Right atrium auricular region (tissue), 2 donors: Measurements from ENCODE around the gene CENPT. TPM values are rescaled to one million over a fixed set of nuclear protein-coding genes. Genes with fewer than 3 reads are reported as not detected.

ENCODE experiments used
- DNase-seq: peaks from one replicate; pipeline ENCODE4 v3.0.0-alpha.2; 2019; ENCODE audit warnings: low spot score
- H3K27ac ChIP-seq, 2 donors: fragments of 200-600 bp; sonication (generic); 1 replicate in 1 of 2; 2 replicates in 1 of 2; pipeline ENCODE4 v1.5.1; 2016 to 2019
- H3K27me3 ChIP-seq, 2 donors: fragments of 200-600 bp; sonication (generic); one replicate each; pipeline versions ENCODE4 v1.5.1 to v1.6.0; 2017 to 2019
- H3K36me3 ChIP-seq: fragments of 200-600 bp; sonication (generic); one replicate; pipeline ENCODE4 v1.5.1; 2016
- H3K4me1 ChIP-seq, 2 donors: fragments of 200-600 bp; sonication (generic); one replicate each; pipeline versions ENCODE4 v1.5.1 to v1.6.0; 2017 to 2019
- H3K4me3 ChIP-seq, 2 donors: fragments of 200-600 bp; sonication (generic); 1 replicate in 1 of 2; 2 replicates in 1 of 2; pipeline ENCODE4 v1.5.1; 2017 to 2019; ENCODE audit warnings: mild to moderate bottlenecking in 1 of 2, moderate library complexity in 1 of 2
- H3K9me3 ChIP-seq, 2 donors: fragments of 200-600 bp; sonication (generic); one replicate each; pipeline ENCODE4 v1.5.1; 2019
- total RNA-seq, 2 donors: library from RNA; depleted of rRNA; stranded (reverse); fragments of >200 nt; gene quantifications; one replicate each; pipeline ENCODE4 v1.1.0, GENCODE V29; 2016
- TF ChIP-seq, protein P1 (sequence below), 2 donors: fragments of 200-600 bp; sonication (generic); IDR thresholded peaks; one replicate each; pipeline ENCODE4 v1.5.1; 2019; ENCODE audit warnings: antibody characterized with exemption in 2 of 2

The CENPT gene
- total RNA-seq, 2 donors from 2014 or later = 8.7 to 19.1 TPM

DNA sequence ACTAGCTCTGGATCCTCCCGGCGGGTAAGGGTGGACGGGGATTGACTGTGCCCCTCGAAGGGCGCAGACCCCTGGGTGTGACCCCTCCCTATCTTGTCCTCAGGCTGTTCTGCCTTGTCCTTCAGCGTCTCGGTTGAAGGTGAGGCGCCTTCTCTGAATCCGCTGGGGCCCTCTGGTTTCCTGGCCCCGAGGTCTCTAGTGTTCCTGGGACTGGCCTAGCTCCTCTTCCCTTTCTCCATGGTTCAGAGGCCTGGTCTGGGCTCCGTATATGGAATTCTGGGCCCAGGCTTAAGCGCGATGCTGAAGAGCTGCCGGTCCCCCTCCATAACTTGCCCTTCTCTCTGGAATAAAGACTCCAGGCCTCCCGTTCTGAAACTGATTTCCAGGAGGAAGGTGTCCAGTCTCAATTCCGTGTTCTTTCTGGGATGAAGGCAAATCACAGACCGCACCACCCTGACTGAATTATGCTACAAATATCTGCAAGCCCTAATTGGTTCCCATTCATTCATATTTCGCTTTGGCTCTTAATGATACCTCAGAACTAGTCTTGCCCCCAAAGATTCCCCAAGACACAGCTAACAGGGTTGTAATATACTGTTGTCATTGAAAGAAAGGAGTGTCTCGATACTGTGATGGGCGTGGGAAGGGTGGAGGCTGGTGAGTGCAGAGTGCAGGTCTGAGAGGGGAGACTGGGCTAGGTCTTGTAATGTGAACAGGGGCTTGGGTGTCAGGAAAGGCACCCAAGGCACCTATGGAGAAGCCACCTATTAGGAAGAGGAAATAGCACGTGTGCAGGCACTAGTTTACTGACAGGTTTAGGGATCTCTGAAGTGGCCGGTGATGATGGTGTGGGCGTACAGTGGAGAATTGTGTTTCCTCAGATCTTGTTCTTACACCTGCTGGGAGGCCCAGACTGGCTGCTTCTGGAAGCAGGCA lies 26.2 kb upstream of the CENPT start:
- DNase-seq = no peak
- H3K4me3 ChIP-seq = peak overlapping the region; percentile 82 to 86
- H3K4me1 ChIP-seq = peaks cover 0 to 28% of the 10 kb centered on the region in 2 donors
- no peaks in the 10 kb centered on the region for H3K27me3 ChIP-seq
- peak overlapping the region; percentile 67 to 83 for H3K27ac ChIP-seq
- H3K9me3 ChIP-seq = no peaks in the 10 kb centered on the region
- H3K36me3 ChIP-seq = peaks cover 61% of the 10 kb centered on the region
- TF ChIP-seq, protein P1, sequence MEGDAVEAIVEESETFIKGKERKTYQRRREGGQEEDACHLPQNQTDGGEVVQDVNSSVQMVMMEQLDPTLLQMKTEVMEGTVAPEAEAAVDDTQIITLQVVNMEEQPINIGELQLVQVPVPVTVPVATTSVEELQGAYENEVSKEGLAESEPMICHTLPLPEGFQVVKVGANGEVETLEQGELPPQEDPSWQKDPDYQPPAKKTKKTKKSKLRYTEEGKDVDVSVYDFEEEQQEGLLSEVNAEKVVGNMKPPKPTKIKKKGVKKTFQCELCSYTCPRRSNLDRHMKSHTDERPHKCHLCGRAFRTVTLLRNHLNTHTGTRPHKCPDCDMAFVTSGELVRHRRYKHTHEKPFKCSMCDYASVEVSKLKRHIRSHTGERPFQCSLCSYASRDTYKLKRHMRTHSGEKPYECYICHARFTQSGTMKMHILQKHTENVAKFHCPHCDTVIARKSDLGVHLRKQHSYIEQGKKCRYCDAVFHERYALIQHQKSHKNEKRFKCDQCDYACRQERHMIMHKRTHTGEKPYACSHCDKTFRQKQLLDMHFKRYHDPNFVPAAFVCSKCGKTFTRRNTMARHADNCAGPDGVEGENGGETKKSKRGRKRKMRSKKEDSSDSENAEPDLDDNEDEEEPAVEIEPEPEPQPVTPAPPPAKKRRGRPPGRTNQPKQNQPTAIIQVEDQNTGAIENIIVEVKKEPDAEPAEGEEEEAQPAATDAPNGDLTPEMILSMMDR (IDR thresholded peaks at IDR 0.05) = no peak

DNA sequence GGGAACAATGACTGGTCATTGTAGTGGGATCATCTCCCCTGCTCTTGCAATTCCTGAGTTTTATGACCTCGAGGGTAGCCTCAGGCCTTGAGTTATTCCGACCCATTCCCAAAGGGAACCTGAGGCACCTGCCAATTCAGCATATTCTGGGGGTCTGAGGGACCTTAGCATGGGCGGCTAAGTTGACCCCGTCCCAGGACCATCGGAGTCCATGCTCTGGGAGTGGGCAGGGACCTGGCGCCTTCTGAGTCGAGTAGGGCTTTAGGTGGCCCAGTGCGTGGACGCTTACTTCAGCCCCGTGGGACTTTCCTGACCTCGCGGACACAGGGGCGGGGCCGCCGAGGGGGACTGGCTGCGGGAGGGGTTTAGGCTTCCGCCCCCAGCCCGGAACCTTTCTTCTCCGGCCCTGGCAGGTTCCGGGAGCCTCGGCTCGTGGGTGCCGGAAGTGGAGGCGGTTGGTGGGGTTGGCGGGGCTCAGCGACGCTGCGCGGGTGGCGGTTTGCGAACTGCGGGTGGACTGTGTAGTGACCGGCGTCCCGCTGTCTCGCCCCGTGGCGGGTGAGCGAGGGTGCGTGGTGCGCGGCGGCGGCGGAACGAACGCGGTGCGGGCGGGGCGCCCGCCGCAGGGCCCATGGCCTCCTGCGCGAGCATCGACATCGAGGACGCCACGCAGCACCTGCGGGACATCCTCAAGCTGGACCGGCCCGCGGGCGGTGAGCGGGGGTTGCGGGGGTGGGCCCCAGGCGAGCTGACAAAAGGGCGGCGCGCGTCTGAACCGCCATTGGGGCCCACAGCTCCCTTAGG lies 25.3 kb upstream of the CENPT start, which contains the start of gene EDC4:
Gene EDC4, plus strand, starts transcription at position 422 of the 804 bp plus-strand sequence. Its CDS starts 210 bp downstream, at position 632.
- Histone ChIP-seq H3K27ac (peak within 1 kb of the TSS; percentile 67 to 83), H3K27me3 (no peaks in the 10 kb centered on the region), H3K36me3 (peaks cover 61% of the 10 kb centered on the region), H3K4me1 (peaks cover 0 to 28% of the 10 kb centered on the region in 2 donors), H3K9me3 (no peaks in the 10 kb centered on the region), H3K4me3 (peak within 1 kb of the TSS; percentile 82 to 86)
- DNase-seq = peak; percentile 85
- TF ChIP-seq, protein P1 (IDR thresholded peaks at IDR 0.05) = no peak

DNA sequence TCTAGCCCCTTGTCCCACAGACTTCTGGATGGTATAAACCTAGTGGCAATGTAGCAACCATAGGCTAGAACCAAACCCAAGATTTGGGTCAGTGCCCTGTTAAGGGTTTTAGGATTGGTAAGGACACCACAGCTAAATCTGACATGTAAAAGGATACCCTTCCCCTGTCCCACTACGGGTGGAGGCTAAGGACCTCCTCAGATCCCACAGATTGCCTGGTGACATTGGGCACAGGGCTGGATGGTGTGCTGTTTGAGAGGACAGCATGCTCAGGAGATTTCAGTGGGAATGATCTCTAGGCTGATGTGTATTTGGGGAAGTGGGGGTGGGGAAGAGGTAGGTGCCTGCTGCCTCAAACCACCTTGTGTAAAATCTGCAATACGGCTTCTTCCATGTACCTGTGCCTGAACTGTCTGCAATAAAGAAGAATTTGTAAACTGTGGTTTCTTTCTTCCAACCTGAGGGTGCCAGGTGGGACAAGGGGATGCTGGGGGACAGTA lies 24.7 kb upstream of the CENPT start:
- TF ChIP-seq, protein P1 (IDR thresholded peaks at IDR 0.05) = no peak
- peaks cover 0 to 28% of the 10 kb centered on the region in 2 donors for H3K4me1 ChIP-seq
- H3K27me3 ChIP-seq = no peaks in the 10 kb centered on the region
- peak overlapping the region in 1 of 2 donors; percentile 86 for H3K4me3 ChIP-seq
- no peaks in the 10 kb centered on the region for H3K9me3 ChIP-seq
- peaks cover 61% of the 10 kb centered on the region for H3K36me3 ChIP-seq
- DNase-seq = no peak
- H3K27ac ChIP-seq = peak overlapping the region; percentile 67 to 83

DNA sequence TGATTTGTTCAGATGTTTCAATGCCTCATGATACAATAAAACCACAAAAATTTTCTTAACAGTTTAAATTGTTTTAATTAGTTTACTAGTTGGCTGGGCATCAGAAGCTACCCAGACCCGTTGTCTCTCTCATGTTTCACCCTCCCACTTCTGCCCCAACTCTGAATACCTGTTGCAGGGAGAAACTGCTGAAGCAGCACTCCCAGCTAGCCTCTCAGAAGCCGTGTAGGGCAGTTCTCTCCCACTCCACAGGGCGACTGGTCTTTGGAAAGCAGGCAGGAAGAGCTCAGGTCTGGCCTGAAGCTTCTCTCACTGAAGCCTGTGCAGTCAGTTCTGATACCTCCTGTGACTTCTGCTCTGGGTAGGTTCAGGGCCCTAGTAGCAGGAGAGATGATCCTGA lies 23.8 kb upstream of the CENPT start:
- no peak for DNase-seq
- no peaks in the 10 kb centered on the region for H3K27me3 ChIP-seq
- no peaks in the 10 kb centered on the region for H3K9me3 ChIP-seq
- TF ChIP-seq, protein P1 (IDR thresholded peaks at IDR 0.05) = no peak
- no peak overlapping the region for H3K4me3 ChIP-seq
- no peak overlapping the region for H3K27ac ChIP-seq
- H3K4me1 ChIP-seq = peaks cover 0 to 28% of the 10 kb centered on the region in 2 donors
- H3K36me3 ChIP-seq = peaks cover 61% of the 10 kb centered on the region

DNA sequence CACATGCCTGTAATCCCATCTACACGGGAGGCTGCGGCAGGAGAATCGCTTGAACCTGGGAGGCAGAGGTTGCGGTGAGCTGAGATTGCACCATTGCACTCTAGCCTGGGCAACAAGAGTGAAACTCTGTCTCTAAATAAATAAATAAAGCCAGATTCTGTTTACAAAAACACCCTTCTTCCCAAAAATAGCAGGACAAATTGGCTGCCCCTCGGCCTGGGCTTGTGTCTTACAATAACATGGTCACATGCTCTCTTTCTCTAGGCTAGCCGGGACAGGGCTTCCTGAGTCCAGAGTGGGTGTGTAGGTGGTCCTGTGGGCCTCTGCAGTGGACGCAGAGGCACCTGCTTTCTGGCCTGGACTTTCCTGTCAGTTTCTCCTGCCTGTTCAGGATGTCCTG lies 22.2 kb upstream of the CENPT start:
- Histone ChIP-seq H3K27me3 (no peaks in the 10 kb centered on the region), H3K9me3 (no peaks in the 10 kb centered on the region), H3K27ac (no peak overlapping the region), H3K4me3 (no peak overlapping the region), H3K36me3 (peaks cover 70% of the 10 kb centered on the region), H3K4me1 (peaks cover 0 to 21% of the 10 kb centered on the region in 2 donors)
- no peak for DNase-seq
- TF ChIP-seq, protein P1 (IDR thresholded peaks at IDR 0.05) = no peak
